CD4-positive, alpha-beta T cell treated with Interleukin-17A for 1 hour (primary cell): ENCODE data around the gene SREBF1.
"Not testable (repeated sequence)": the region's sequence is repeated elsewhere in the genome, so short reads cannot be mapped to it uniquely, and the experiment has no call there.

Experiments used
- DNase-seq: peaks from one replicate; pipeline ENCODE4 v3.0.0-alpha.2; 2020

Gene SREBF1

GRCh38 chr17:17809531-17810083 lies 27.2 kb downstream of the SREBF1 start:
- DNase-seq: no peak

- DNase-seq: no peak
Measured at GRCh38 chr17:17808706-17809432, 27.9 kb downstream of the SREBF1 start.

GRCh38 chr17:17808200-17808599 lies 28.6 kb downstream of the SREBF1 start:
- not testable (repeated sequence) for DNase-seq

- no peak for DNase-seq
Measured at GRCh38 chr17:17807440-17807839, 29.3 kb downstream of the SREBF1 start.

GRCh38 chr17:17806611-17807274 lies 30.0 kb downstream of the SREBF1 start:
- no peak for DNase-seq

- no peak for DNase-seq
Measured at GRCh38 chr17:17806035-17806434, 30.8 kb downstream of the SREBF1 start.

- DNase-seq: no peak
Measured at GRCh38 chr17:17805575-17805974, 31.2 kb downstream of the SREBF1 start.

GRCh38 chr17:17804007-17804406 lies 32.8 kb downstream of the SREBF1 start:
- no peak for DNase-seq

- no peak for DNase-seq
Measured at GRCh38 chr17:17801800-17802481, 34.8 kb downstream of the SREBF1 start.

GRCh38 chr17:17800504-17801021 lies 36.2 kb downstream of the SREBF1 start:
- no peak for DNase-seq

- no peak for DNase-seq
Measured at GRCh38 chr17:17798573-17799255, 38.1 kb downstream of the SREBF1 start.

- no peak for DNase-seq
Measured at GRCh38 chr17:17798010-17798556, 38.7 kb downstream of the SREBF1 start.

- no peak for DNase-seq
Measured at GRCh38 chr17:17797119-17797809, 39.5 kb downstream of the SREBF1 start.

- no peak for DNase-seq
Measured at GRCh38 chr17:17796787-17797061, 40.1 kb downstream of the SREBF1 start.

- DNase-seq: no peak
Measured at GRCh38 chr17:17795946-17796786, 40.6 kb downstream of the SREBF1 start.

GRCh38 chr17:17795296-17795695 lies 41.5 kb downstream of the SREBF1 start:
- DNase-seq: no peak

GRCh38 chr17:17794382-17794781 lies 42.4 kb downstream of the SREBF1 start:
- no peak for DNase-seq

- no peak for DNase-seq
Measured at GRCh38 chr17:17793378-17794214, 43.2 kb downstream of the SREBF1 start.

GRCh38 chr17:17792551-17793377 lies 44.0 kb downstream of the SREBF1 start:
- DNase-seq: peak; percentile 87
